IMR-90 (cell line): ENCODE data around the gene ELP2.

Source experiments
- CTCF ChIP-seq: conservative IDR thresholded peaks from 2 replicates; pipeline ENCODE4 v1.5.1; 2012; ENCODE audit warnings: mild to moderate bottlenecking, low read depth, low read length, improper control_type of control experiment
- MXI1 ChIP-seq: IDR thresholded peaks from 2 replicates; pipeline ENCODE4 v1.6.1; 2012; ENCODE audit warnings: low read depth, mild to moderate bottlenecking, low read length, moderate library complexity, borderline replicate concordance
- POLR2A ChIP-seq: IDR thresholded peaks from 2 replicates; pipeline ENCODE4 v1.6.1; 2012; ENCODE audit warnings: mild to moderate bottlenecking, low read depth, low read length
- USF2 ChIP-seq: fragments of 150-350 bp; IDR thresholded peaks from 2 replicates; pipeline ENCODE4 v1.6.1; 2017; ENCODE audit warnings: mild to moderate bottlenecking, antibody characterized with exemption, low read length, low read depth

DNA sequence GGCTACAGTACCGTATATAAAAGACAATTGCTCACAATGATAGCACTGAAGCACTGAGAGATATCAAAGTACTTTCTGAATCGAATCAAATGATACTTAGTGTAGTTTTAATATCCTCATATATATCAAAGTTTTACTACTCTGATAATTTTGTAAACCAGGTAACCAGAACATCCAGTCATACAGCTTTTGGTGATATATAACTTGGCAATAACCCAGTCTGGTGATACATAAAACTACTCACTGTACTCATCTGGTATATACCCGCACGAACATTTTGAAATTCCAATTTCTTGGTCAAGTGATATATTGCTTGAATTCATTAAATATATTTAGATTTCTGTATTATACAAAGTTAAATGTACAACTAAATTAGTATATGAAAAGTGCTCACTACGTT lies 21.1 kb upstream of the ELP2 start:
- TF ChIP-seq MXI1: no peak
- TF ChIP-seq CTCF: no peak
- no peak for TF ChIP-seq POLR2A
- no peak for TF ChIP-seq USF2
